ENCODE measurements around the gene FRYL.
"Not testable (repeated sequence)": the region's sequence is repeated elsewhere in the genome, so short reads cannot be mapped to it uniquely, and the experiment has no call there.

The FRYL gene

GRCh38 chr4:48779998-48780864 is at the start of gene FRYL:
TSS of gene FRYL (minus strand) at chr4:48780279. CDS start at chr4:48634410, 145,869 bp downstream.
- DNase-seq: peak; percentile 100

- no peak for DNase-seq
Observed at GRCh38 chr4:48827622-48828021, 47.5 kb upstream of the FRYL start.

- DNase-seq: peak; percentile 38 to 46
Observed at GRCh38 chr4:48821431-48821830, 41.4 kb upstream of the FRYL start.

GRCh38 chr4:48816971-48817370 is 36.9 kb upstream of the FRYL start:
- no peak for DNase-seq

- not testable (repeated sequence) for DNase-seq
Observed at GRCh38 chr4:48816297-48816696, 36.2 kb upstream of the FRYL start.

GRCh38 chr4:48815483-48815882 is 35.4 kb upstream of the FRYL start:
- no peak for DNase-seq

GRCh38 chr4:48813964-48814363 is 33.9 kb upstream of the FRYL start:
- DNase-seq: peak in 1 of 2 experiments; percentile 26

GRCh38 chr4:48812866-48813265 is 32.8 kb upstream of the FRYL start:
- DNase-seq: no peak

- DNase-seq: no peak
Observed at GRCh38 chr4:48804584-48805301, 24.7 kb upstream of the FRYL start.

- no peak for DNase-seq
Observed at GRCh38 chr4:48801016-48801715, 21.1 kb upstream of the FRYL start.

GRCh38 chr4:48800155-48800554 is 20.1 kb upstream of the FRYL start:
- DNase-seq: not testable (repeated sequence)

GRCh38 chr4:48799157-48799556 is 19.1 kb upstream of the FRYL start:
- no peak for DNase-seq

- DNase-seq: no peak
Observed at GRCh38 chr4:48798117-48798516, 18.0 kb upstream of the FRYL start.

- DNase-seq: no peak
Observed at GRCh38 chr4:48796927-48797679, 17.0 kb upstream of the FRYL start.

GRCh38 chr4:48796191-48796926 is 16.3 kb upstream of the FRYL start:
- no peak for DNase-seq

- no peak for DNase-seq
Observed at GRCh38 chr4:48795108-48795507, 15.0 kb upstream of the FRYL start.

- peak in 1 of 2 experiments; percentile 31 for DNase-seq
Observed at GRCh38 chr4:48792348-48793006, 12.4 kb upstream of the FRYL start.

GRCh38 chr4:48791313-48791712 is 11.2 kb upstream of the FRYL start:
- no peak for DNase-seq

GRCh38 chr4:48790561-48790960 is 10.5 kb upstream of the FRYL start:
- no peak for DNase-seq

- DNase-seq: no peak
Observed at GRCh38 chr4:48787056-48787455, 7.0 kb upstream of the FRYL start.

GRCh38 chr4:48786549-48786948 is 6.5 kb upstream of the FRYL start:
- no peak for DNase-seq
